Stomach (tissue), 4 donors: ENCODE results near the gene JPH3.

ENCODE experiments used
- CTCF ChIP-seq, 7 experiments: fragments of 450-650 bp in 4 of 7; fragments of 200-600 bp in 3 of 7; sonication (generic) in 3 of 7; IDR thresholded peaks; one replicate each; pipeline ENCODE4 v1.5.1; 2016 to 2019; ENCODE audit warnings: antibody characterized with exemption in 7 of 7, control low read depth in 2 of 7, mild to moderate bottlenecking in 1 of 7
- EP300 ChIP-seq: sonication (generic); formaldehyde crosslinking; IDR thresholded peaks from one replicate; pipeline ENCODE4 v1.6.1; 2017; ENCODE audit warnings: antibody characterized with exemption
- POLR2AphosphoS5 ChIP-seq, 3 donors: sonication (generic); formaldehyde crosslinking; IDR thresholded peaks; one replicate each; pipeline ENCODE4 v1.6.1; 2016; ENCODE audit warnings: antibody characterized with exemption in 3 of 3

- TF ChIP-seq CTCF (IDR thresholded peaks at IDR 0.05) (no peak), POLR2AphosphoS5 (IDR thresholded peaks at IDR 0.05) (no peak), EP300 (no peak)
Measured at GRCh38 chr16:87569601-87570571, 32.4 kb upstream of the JPH3 start.
